ENCODE results near the gene ARSD.
"Not testable (repeated sequence)": the region's sequence is repeated elsewhere in the genome, so short reads cannot be mapped to it uniquely, and the experiment has no call there.

The ARSD gene

DNA sequence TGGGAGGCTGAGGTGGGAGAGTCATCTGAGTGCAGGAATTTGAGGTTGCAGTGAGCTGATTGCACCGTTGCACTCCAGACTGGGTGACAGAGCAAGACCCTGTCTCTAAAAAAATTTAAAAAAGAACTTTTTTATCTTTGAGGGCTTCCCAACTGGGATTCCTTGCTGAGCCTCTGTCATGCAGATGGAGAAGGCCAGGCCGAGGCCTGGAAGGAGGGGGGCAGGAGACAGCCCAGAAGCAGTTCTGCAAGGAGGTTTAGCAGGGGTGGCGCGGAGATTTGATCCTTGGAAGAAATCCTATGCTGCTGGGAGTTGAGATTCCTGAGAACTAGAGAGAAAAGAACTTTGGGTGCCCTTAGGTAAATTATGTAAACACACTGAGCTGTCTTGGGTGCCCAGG is 2.5 kb upstream of the ARSD start:
- Histone ChIP-seq H3K9me3 (ENCODE audit: control insufficient read depth, insufficient read depth, low read length) (no peaks in the 10 kb centered on the region), H3K27ac (ENCODE audit: low read length) (no peak overlapping the region), H3K36me3 (ENCODE audit: control insufficient read depth, insufficient read depth, low read length) (no peaks in the 10 kb centered on the region), H3K27me3 (ENCODE audit: control insufficient read depth, insufficient read depth, low read length) (no peaks in the 10 kb centered on the region), H3K4me1 (ENCODE audit: control insufficient read depth, insufficient read depth, low read length) (no peaks in the 10 kb centered on the region), H3K4me3 (ENCODE audit: low read length) (no peak overlapping the region)
- DNase-seq (ENCODE audit: low read depth, low spot score) = no peak
- no CpG with 5 or more reads among the region's 4 CpGs for WGBS (ENCODE audit: insufficient coverage, insufficient read length)

DNA sequence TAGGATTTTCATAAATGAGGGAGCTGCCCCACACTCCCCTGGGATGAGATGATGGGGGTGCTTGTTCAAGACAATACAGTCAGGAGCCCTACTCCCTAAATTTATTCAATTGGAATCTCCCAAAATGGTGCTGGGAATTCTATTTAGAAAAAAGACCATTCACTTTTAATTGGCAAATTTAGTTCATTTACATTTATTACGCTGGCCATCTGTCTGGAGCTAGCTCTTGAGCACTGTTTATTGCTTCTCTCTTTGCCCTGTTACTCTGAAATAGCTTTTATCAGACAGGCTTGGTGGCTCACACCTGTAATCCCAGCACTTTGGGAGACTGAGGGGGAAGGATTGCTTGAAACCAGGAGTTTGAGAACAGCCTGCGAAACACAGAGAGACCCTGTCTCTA is 2.0 kb upstream of the ARSD start:
- no CpG with 5 or more reads among the region's 2 CpGs for WGBS (ENCODE audit: insufficient coverage, insufficient read length)
- Histone ChIP-seq H3K36me3 (ENCODE audit: control insufficient read depth, insufficient read depth, low read length) (no peaks in the 10 kb centered on the region), H3K27ac (ENCODE audit: low read length) (no peak overlapping the region)

DNA sequence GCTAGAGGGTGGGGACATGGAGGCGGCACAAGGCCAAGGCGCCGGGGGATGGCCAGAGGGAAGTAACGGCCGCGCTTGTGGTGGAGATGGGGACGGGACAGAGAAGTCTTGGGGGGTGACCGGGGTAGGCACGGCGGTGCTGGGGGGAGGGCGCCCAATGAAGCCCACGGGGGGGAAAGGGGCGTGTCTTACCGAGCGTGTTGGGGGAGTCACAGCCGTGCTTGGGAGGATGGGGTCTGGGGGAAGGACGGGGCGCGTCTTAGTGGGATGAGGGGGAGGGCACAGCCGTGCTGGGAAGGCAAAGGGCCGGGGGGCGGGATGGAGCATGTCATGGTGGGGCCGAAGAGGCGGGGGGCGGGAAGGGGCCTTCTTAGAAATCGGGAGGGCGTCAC is 952 bp downstream of the ARSD start:
- Histone ChIP-seq H3K4me3 (ENCODE audit: low read length) (peak overlapping the region; percentile 68; the same call in 1 of the 2 replicates), H3K27ac (ENCODE audit: low read length) (peak overlapping the region; percentile 78), H3K4me1 (ENCODE audit: control insufficient read depth, insufficient read depth, low read length) (no peaks in the 10 kb centered on the region), H3K9me3 (ENCODE audit: control insufficient read depth, insufficient read depth, low read length) (no peaks in the 10 kb centered on the region), H3K27me3 (ENCODE audit: control insufficient read depth, insufficient read depth, low read length) (no peaks in the 10 kb centered on the region), H3K36me3 (ENCODE audit: control insufficient read depth, insufficient read depth, low read length) (no peaks in the 10 kb centered on the region)
- DNase-seq (ENCODE audit: low read depth, low spot score) = no peak
- no CpG with 5 or more reads among the region's 27 CpGs for WGBS (ENCODE audit: insufficient coverage, insufficient read length)

More for the DNA sequence above, 2.0 kb upstream of the ARSD start:
- Histone ChIP-seq H3K9me3 (ENCODE audit: control insufficient read depth, insufficient read depth, low read length) (no peaks in the 10 kb centered on the region), H3K4me1 (ENCODE audit: control insufficient read depth, insufficient read depth, low read length) (no peaks in the 10 kb centered on the region), H3K4me3 (ENCODE audit: low read length) (no peak overlapping the region), H3K27me3 (ENCODE audit: control insufficient read depth, insufficient read depth, low read length) (no peaks in the 10 kb centered on the region)
- DNase-seq (ENCODE audit: low read depth, low spot score) = no peak

DNA sequence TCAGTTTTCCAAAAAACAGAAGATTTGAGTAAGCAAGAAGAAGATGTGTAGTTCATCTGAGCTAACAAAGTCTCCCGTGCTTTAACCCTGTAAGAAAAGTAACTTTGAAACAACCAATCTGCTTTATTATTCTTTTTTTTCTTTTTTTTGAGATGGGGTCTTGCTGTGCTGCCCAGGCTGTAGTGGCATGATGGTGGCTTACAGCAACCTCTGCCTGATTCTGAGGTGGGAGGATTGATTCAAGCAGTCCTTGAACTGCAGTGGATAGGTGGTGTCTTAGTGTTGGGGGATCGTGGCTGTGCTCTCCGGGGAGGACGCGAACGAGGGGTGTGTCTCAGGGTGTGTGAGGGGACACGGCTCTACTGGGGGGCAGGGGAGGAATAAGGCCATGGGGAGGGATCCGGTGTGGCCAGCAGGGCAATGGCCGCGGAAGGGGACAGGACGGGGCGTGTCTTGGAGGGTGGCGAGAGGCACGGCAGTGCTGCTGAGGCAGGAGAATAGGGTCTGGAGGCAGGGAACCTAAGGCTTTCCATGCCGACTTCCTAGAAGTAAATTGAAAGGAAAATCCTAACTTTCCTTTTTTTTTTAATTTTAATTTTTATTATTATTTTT is 2.4 kb downstream of the ARSD start:
- Histone ChIP-seq H3K27ac (ENCODE audit: low read length) (no peak overlapping the region), H3K9me3 (ENCODE audit: control insufficient read depth, insufficient read depth, low read length) (no peaks in the 10 kb centered on the region), H3K4me1 (ENCODE audit: control insufficient read depth, insufficient read depth, low read length) (no peaks in the 10 kb centered on the region), H3K27me3 (ENCODE audit: control insufficient read depth, insufficient read depth, low read length) (no peaks in the 10 kb centered on the region), H3K36me3 (ENCODE audit: control insufficient read depth, insufficient read depth, low read length) (no peaks in the 10 kb centered on the region), H3K4me3 (ENCODE audit: low read length) (no peak overlapping the region)
- no CpG with 5 or more reads among the region's 15 CpGs for WGBS (ENCODE audit: insufficient coverage, insufficient read length)
- DNase-seq (ENCODE audit: low read depth, low spot score) = no peak

DNA sequence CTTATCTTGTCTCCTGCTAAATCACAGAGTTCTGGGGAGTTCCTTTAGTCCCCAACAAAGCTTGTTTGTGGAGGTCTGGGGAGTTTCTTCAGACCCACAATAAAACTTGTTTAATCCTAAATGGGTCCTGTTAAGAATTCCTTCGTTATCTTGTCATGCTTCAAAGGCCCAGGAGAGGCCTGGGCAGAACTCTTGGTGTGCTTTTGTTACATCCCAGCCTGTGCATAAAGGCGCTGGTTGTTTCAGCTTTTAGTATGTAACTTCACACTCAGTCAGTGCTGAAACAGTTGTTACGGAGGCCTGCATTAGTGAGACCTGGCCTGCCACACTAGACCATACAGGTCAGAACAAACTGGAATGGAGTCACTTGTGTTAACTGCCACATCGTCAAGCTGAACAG is 2.9 kb downstream of the ARSD start:
- H3K27ac ChIP-seq (ENCODE audit: low read length); H3K36me3 ChIP-seq (ENCODE audit: control insufficient read depth, insufficient read depth, low read length); H3K27me3 ChIP-seq (ENCODE audit: control insufficient read depth, insufficient read depth, low read length); H3K9me3 ChIP-seq (ENCODE audit: control insufficient read depth, insufficient read depth, low read length); H3K4me3 ChIP-seq (ENCODE audit: low read length); DNase-seq (ENCODE audit: low read depth, low spot score); H3K4me1 ChIP-seq (ENCODE audit: control insufficient read depth, insufficient read depth, low read length): not testable (repeated sequence)
- no CpG with 5 or more reads among the region's 4 CpGs for WGBS (ENCODE audit: insufficient coverage, insufficient read length)

DNA sequence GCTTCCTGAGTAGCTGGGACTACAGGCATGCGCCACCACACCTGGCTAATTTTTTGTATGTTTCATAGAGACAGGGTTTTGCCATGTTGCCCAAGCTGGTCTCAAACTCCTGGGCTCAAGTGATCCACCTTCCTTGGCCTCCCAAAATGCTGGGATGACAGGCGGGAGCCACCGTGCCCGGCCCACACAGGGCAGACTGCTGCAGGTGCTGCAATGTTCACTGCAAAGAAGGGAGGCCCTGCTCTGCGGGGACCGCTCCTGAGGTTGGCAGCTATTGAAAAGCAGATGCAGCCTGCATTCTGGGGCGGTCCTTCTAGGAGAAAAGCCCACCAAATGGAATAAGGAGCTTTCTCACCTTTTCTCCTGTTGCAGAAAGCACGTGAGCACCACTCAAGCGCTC is 5.0 kb downstream of the ARSD start:
- Histone ChIP-seq H3K9me3 (ENCODE audit: control insufficient read depth, insufficient read depth, low read length) (no peaks in the 10 kb centered on the region), H3K36me3 (ENCODE audit: control insufficient read depth, insufficient read depth, low read length) (no peaks in the 10 kb centered on the region), H3K4me1 (ENCODE audit: control insufficient read depth, insufficient read depth, low read length) (no peaks in the 10 kb centered on the region), H3K4me3 (ENCODE audit: low read length) (no peak overlapping the region), H3K27me3 (ENCODE audit: control insufficient read depth, insufficient read depth, low read length) (no peaks in the 10 kb centered on the region), H3K27ac (ENCODE audit: low read length) (no peak overlapping the region)
- DNase-seq (ENCODE audit: low read depth, low spot score) = no peak
- WGBS (ENCODE audit: insufficient coverage, insufficient read length) = no CpG with 5 or more reads among the region's 9 CpGs

DNA sequence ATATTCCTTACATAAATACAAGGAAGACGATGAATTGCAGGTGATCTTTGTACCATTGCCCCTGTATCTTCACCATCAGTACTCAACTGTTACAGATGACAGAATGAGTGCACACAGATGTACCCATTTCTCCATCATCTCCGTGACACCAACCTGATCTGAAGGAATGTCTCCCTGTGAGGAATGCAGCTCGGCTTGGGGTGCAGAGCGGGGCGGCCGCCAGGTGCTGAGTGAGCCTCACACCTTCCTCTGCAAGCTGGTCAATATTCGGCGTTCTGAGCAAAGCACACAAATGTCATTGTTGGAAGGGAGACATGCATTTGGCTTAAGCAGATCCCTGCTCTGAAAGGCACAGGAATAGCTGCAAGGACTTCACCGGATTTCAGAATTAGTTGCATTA is 7.4 kb downstream of the ARSD start:
- H3K36me3 ChIP-seq (ENCODE audit: control insufficient read depth, insufficient read depth, low read length) = no peaks in the 10 kb centered on the region
- WGBS (ENCODE audit: insufficient coverage, insufficient read length) = no CpG with 5 or more reads among the region's 9 CpGs
- DNase-seq (ENCODE audit: low read depth, low spot score) = no peak
- H3K4me1 ChIP-seq (ENCODE audit: control insufficient read depth, insufficient read depth, low read length) = no peaks in the 10 kb centered on the region
- H3K4me3 ChIP-seq (ENCODE audit: low read length) = no peak overlapping the region
- no peaks in the 10 kb centered on the region for H3K9me3 ChIP-seq (ENCODE audit: control insufficient read depth, insufficient read depth, low read length)
- H3K27me3 ChIP-seq (ENCODE audit: control insufficient read depth, insufficient read depth, low read length) = no peaks in the 10 kb centered on the region
- no peak overlapping the region for H3K27ac ChIP-seq (ENCODE audit: low read length)

DNA sequence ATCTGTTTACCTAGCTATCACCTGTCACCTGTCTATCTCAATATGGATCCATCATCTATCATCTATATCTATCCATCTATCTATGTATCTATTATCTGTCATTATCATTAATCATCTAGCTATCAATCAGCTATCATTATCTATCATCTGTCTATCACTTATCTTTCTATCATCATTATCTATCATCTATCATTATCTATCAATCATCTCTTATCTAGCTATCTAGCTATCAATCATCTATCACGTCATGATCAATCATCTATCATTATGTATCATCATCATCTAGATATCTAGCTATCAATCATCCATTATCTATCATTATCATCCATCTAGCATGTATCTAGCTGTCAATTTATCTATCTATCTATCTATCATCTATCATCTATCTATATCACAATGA is 7.9 kb downstream of the ARSD start:
- 100% methylated on average over 1 of the region's 1 CpG for WGBS (ENCODE audit: insufficient coverage, insufficient read length)
- Histone ChIP-seq H3K27ac (ENCODE audit: low read length) (no peak overlapping the region), H3K4me1 (ENCODE audit: control insufficient read depth, insufficient read depth, low read length) (no peaks in the 10 kb centered on the region), H3K9me3 (ENCODE audit: control insufficient read depth, insufficient read depth, low read length) (no peaks in the 10 kb centered on the region), H3K4me3 (ENCODE audit: low read length) (no peak overlapping the region), H3K27me3 (ENCODE audit: control insufficient read depth, insufficient read depth, low read length) (no peaks in the 10 kb centered on the region), H3K36me3 (ENCODE audit: control insufficient read depth, insufficient read depth, low read length) (no peaks in the 10 kb centered on the region)
- no peak for DNase-seq (ENCODE audit: low read depth, low spot score)

DNA sequence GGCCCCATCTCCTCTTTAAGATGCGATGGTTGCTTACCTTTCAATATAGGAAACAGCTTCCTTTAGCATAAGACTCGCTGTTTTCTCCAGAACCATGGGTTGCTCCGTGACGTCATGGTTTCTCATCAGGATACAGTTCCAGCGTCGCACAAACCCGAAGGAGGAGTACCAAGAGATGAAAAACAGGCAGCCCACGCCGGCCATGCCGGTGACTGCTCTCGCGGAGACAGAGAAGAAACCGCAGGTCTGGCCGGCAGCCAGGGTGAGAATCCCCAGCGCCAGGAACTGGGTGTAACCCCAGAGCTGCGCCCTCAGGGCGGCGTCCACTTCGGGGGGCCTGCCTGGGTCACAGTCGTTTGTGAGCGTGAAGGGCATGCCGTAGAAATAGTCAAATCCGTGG is 11.4 kb downstream of the ARSD start:
- H3K36me3 ChIP-seq (ENCODE audit: control insufficient read depth, insufficient read depth, low read length) = no peaks in the 10 kb centered on the region
- WGBS (ENCODE audit: insufficient coverage, insufficient read length) = no CpG with 5 or more reads among the region's 23 CpGs
- DNase-seq (ENCODE audit: low read depth, low spot score) = no peak
- no peak overlapping the region for H3K4me3 ChIP-seq (ENCODE audit: low read length)
- H3K4me1 ChIP-seq (ENCODE audit: control insufficient read depth, insufficient read depth, low read length) = no peaks in the 10 kb centered on the region
- H3K27me3 ChIP-seq (ENCODE audit: control insufficient read depth, insufficient read depth, low read length) = no peaks in the 10 kb centered on the region
- H3K27ac ChIP-seq (ENCODE audit: low read length) = no peak overlapping the region
- H3K9me3 ChIP-seq (ENCODE audit: control insufficient read depth, insufficient read depth, low read length) = no peaks in the 10 kb centered on the region

DNA sequence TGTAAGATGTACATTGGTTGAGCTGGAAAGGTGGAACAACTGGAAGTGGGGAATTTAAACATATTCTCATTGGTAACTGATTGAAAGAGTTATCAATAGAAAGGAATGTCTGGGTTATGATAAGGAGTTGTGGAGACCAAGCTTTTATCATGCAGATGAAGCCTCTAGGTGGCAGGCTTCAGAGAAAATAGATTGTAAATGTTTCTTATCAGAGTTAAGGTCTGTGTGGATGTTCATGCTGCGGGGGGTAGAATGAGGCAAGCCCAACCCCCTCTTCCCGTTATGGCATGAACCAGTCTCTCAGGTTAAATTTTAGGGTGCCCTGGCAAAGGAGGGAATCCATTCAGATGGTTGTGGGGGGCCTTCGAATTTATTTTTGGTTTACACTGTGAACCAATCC is 16.0 kb downstream of the ARSD start:
- no peak for DNase-seq (ENCODE audit: low read depth, low spot score)
- WGBS (ENCODE audit: insufficient coverage, insufficient read length) = no CpG with 5 or more reads among the region's 3 CpGs
- no peak overlapping the region for H3K4me3 ChIP-seq (ENCODE audit: low read length)

DNA sequence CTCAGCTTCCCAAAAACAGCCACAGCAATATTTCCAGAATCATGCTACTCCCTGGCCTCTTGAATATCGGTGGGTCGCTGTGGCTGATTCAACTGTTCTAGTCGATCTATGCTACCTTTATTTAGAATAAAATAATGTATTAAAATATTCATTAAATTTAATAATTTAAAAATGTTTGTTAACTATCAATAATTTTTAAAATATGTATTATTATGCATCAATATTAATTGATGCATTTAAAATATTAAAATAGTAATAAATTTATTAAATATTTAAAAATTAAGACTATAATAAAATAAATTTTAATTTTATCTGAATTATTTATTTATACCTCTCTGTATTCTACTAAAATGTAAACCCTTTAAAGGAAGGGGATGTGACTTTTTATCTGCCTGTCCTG is 19.0 kb downstream of the ARSD start:
- WGBS (ENCODE audit: insufficient coverage, insufficient read length) = no CpG with 5 or more reads among the region's 3 CpGs
- H3K27ac ChIP-seq (ENCODE audit: low read length) = no peak overlapping the region
- no peaks in the 10 kb centered on the region for H3K27me3 ChIP-seq (ENCODE audit: control insufficient read depth, insufficient read depth, low read length)

More for the DNA sequence above, 16.0 kb downstream of the ARSD start:
- Histone ChIP-seq H3K36me3 (ENCODE audit: control insufficient read depth, insufficient read depth, low read length) (no peaks in the 10 kb centered on the region), H3K27ac (ENCODE audit: low read length) (no peak overlapping the region), H3K27me3 (ENCODE audit: control insufficient read depth, insufficient read depth, low read length) (no peaks in the 10 kb centered on the region), H3K9me3 (ENCODE audit: control insufficient read depth, insufficient read depth, low read length) (no peaks in the 10 kb centered on the region), H3K4me1 (ENCODE audit: control insufficient read depth, insufficient read depth, low read length) (no peaks in the 10 kb centered on the region)

More for the DNA sequence above, 19.0 kb downstream of the ARSD start:
- Histone ChIP-seq H3K9me3 (ENCODE audit: control insufficient read depth, insufficient read depth, low read length) (no peaks in the 10 kb centered on the region), H3K4me1 (ENCODE audit: control insufficient read depth, insufficient read depth, low read length) (no peaks in the 10 kb centered on the region), H3K36me3 (ENCODE audit: control insufficient read depth, insufficient read depth, low read length) (no peaks in the 10 kb centered on the region), H3K4me3 (ENCODE audit: low read length) (no peak overlapping the region)
- no peak for DNase-seq (ENCODE audit: low read depth, low spot score)
